ENCODE results near the gene SNED1. TPM values are rescaled to one million over a fixed set of nuclear protein-coding genes. Genes with fewer than 3 reads are reported as not detected.
A peak's percentile ranks its signal among the peaks of the same experiment; 100 is the strongest.

Gene SNED1
- total RNA-seq (39.5 and 53.2 TPM in 2 replicates), polyA plus RNA-seq (10.1 and 27.2 TPM in 2 replicates), polyA minus RNA-seq (ENCODE audit: low replicate concordance) (37.9 and 67.9 TPM in 2 replicates)
- 17.4 and 52.1 TPM in 2 replicates for polyA plus RNA-seq (2012)

GRCh38 chr2:240997856-240998705, at the start of gene SNED1:
Gene SNED1, plus strand, starts transcription at chr2:240998618. Its CDS starts 220 bp downstream, at chr2:240998838.
- H3K9ac ChIP-seq (ENCODE audit: insufficient read depth, low read length) = peak within 1 kb of the TSS; percentile 69
- peak; percentile 78 to 85 for DNase-seq (ENCODE audit: low read depth in 2 of 2)
- peaks cover 11% of the 10 kb centered on the region for H3K36me3 ChIP-seq (ENCODE audit: control insufficient read depth, insufficient read depth, low read length)
- no peaks in the 10 kb centered on the region for H4K20me1 ChIP-seq (ENCODE audit: control insufficient read depth, extremely low read depth, insufficient read depth, low read length)
- peaks cover 32% of the 10 kb centered on the region for H3K79me2 ChIP-seq (ENCODE audit: control insufficient read depth, insufficient read depth, low read length)
- TF ChIP-seq EZH2 (IDR thresholded peaks at IDR 0.05; ENCODE audit: low read length, missing control alignments) (no peak), CTCF (conservative IDR thresholded peaks at IDR 0.05 in 1 of 2, IDR thresholded peaks at IDR 0.05 in 1 of 2; ENCODE audit: low read depth in 1 of 2, low read length in 2 of 2) (no peak)
- peak within 1 kb of the TSS; percentile 92 for H3K4me2 ChIP-seq (ENCODE audit: extremely low read depth, insufficient read depth, low read length)
- no peaks in the 10 kb centered on the region for H3K27me3 ChIP-seq (ENCODE audit: control insufficient read depth, insufficient read depth, low read length)
- H2AFZ ChIP-seq (ENCODE audit: low read length) = peak within 1 kb of the TSS; percentile 76
- H3K9me3 ChIP-seq (ENCODE audit: control insufficient read depth, insufficient read depth, low read depth, low read length) = no peaks in the 10 kb centered on the region
- peak within 1 kb of the TSS; percentile 72 for H3K27ac ChIP-seq (ENCODE audit: insufficient read depth, low read length)
- H3K4me1 ChIP-seq (ENCODE audit: control insufficient read depth, extremely low read depth, insufficient read depth, low read length) = peaks cover 19% of the 10 kb centered on the region
- peak within 1 kb of the TSS; percentile 54 to 75 (median 66) for H3K4me3 ChIP-seq (replicated peaks in 1 of 4; ENCODE audit: control extremely low read depth in 1 of 4, insufficient read depth in 1 of 4, low read depth in 3 of 4, low read length in 4 of 4)

GRCh38 chr2:240948905-240949790, 49.3 kb upstream of the SNED1 start:
- DNase-seq (ENCODE audit: low read depth in 2 of 2) = no peak
- Histone ChIP-seq H4K20me1 (ENCODE audit: control insufficient read depth, extremely low read depth, insufficient read depth, low read length) (no peaks in the 10 kb centered on the region), H3K9me3 (ENCODE audit: control insufficient read depth, insufficient read depth, low read depth, low read length) (no peaks in the 10 kb centered on the region), H3K4me2 (ENCODE audit: extremely low read depth, insufficient read depth, low read length) (no peak overlapping the region), H2AFZ (ENCODE audit: low read length) (no peak overlapping the region), H3K4me3 (replicated peaks in 1 of 4; ENCODE audit: control extremely low read depth in 1 of 4, insufficient read depth in 1 of 4, low read depth in 3 of 4, low read length in 4 of 4) (no peak overlapping the region), H3K4me1 (ENCODE audit: control insufficient read depth, extremely low read depth, insufficient read depth, low read length) (no peaks in the 10 kb centered on the region), H3K36me3 (ENCODE audit: control insufficient read depth, insufficient read depth, low read length) (no peaks in the 10 kb centered on the region), H3K27ac (ENCODE audit: insufficient read depth, low read length) (no peak overlapping the region), H3K9ac (ENCODE audit: insufficient read depth, low read length) (no peak overlapping the region), H3K79me2 (ENCODE audit: control insufficient read depth, insufficient read depth, low read length) (no peaks in the 10 kb centered on the region), H3K27me3 (ENCODE audit: control insufficient read depth, insufficient read depth, low read length) (peaks cover 12% of the 10 kb centered on the region)
- no peak for TF ChIP-seq CTCF (conservative IDR thresholded peaks at IDR 0.05 in 1 of 2, IDR thresholded peaks at IDR 0.05 in 1 of 2; ENCODE audit: low read depth in 1 of 2, low read length in 2 of 2)
